Measurements from ENCODE around the gene PEX11B.
A peak's percentile ranks its signal among the peaks of the same experiment; 100 is the strongest.
"Not testable (repeated sequence)": the region's sequence is repeated elsewhere in the genome, so short reads cannot be mapped to it uniquely, and the experiment has no call there.

Gene PEX11B

DNA sequence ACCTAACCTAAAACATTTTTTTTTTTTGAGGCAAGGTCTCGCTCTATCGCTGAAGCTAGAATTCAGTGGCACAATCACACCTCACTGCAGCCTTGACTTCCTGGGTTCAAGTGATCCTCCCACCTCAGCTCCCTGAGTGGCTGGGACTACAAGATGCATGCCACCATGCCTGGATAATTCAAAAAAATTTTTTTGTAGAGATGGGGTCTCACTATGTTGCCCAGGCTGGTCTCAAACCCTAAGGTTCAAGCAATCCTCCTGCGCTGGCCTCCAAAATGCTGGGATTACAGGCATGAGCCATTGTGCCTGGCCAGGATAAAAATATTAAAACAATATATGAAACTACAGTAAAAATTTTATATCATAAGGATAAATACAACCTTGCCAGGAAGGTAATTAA is 34.4 kb upstream of the PEX11B start:
- DNase-seq (ENCODE audit: low read depth in 2 of 2): no peak

DNA sequence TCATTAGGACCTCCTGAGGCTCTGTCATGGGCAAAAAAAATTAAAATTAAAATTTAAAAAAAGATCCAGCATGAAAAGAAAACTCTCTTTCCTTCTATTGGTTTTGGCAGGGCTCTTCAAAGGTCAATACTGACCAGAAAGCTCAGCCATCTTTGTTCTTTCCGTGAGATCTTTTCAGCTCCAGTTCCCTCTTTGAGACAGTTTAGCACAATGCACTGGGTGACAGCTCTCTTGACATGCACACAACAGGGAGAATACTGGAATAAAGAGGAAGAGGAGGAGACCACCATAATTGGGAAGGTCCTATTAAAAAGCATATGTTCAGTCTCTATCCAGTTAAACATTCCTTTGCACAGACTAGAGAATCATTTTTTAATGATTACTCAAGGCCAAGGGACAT is 33.0 kb upstream of the PEX11B start:
- DNase-seq (ENCODE audit: low read depth in 2 of 2): no peak

DNA sequence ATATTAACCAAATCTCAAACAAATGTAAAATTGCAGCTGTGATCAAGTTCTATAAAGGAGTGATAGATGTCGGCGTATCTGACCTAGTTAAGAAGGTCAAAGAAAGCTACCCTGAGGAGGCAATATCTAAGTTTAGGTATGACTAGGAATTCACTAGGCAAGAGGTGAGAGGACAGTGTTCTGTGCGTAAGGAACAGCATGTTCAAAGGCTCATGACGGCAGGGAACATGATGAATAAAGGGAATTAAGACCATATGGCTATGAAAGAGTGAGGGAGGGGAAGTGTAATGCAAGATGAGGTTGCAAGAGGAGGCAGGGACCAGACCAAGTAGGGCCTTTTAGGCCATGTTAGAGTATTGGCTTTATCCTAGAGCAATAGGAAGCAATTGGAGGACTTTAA is 30.7 kb upstream of the PEX11B start:
- DNase-seq (ENCODE audit: low read depth in 2 of 2): no peak

DNA sequence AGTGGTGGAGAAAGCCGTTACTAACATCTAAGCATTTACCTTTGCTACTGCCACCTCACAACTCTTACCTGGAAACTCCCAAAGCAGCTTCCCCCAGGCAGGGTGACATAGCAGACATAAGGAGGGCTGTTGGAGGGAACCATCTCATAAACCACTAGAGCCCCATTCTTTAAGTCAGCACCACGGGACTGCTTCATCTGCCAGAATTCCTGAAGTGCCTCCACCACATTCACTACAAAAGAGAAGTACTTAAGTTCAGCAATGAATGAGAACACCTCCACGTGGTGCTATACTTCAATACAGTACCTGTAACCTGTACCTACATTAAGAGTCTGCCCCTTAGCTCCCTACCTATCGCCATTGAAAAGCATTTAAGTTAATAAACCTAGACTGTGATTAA is 29.0 kb upstream of the PEX11B start:
- DNase-seq (ENCODE audit: low read depth in 2 of 2): no peak

DNA sequence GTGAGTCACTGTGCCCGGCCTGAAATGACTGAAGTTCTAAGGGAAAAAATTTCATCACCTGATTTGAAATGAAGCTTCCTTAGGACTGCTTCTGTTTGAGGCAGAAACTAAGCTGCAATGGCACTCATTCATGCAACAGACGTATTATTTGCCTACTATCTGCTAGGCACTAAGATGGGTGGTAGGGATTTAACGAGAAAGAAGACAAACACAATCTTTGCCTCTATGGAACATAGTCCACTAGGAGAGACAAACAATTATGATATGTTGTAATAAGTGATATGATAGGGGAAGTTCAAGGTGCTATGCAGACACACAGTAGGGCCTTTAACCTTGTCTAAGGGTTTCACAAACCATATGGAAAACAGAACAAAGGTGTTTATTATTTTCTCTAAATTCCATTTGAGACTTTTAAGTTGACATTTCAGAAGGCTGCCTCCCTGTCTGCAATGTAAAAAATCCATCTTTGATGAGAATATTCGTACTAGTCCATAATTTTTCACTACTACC is 28.0 kb upstream of the PEX11B start:
- no peak for DNase-seq (ENCODE audit: low read depth in 2 of 2)

DNA sequence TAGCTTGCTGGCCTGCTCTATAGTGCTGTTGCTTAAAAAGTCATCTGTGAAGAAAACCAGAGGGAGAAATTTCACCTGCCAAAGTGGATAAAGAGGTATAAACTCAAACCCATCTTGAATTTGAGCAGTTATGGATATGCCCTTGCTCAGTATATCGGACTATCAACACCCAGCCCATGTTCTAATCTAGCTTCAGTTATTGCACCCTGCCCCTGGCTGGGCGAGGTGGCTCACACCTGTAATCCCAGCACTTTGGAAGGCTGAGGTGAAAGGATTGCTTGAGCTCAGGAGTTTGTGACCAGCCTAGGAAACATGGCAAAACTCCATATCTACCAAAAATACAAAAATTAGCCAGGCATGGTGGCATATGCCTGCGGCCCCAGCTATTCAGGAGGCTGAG is 26.0 kb upstream of the PEX11B start:
- no peak for DNase-seq (ENCODE audit: low read depth in 2 of 2)

DNA sequence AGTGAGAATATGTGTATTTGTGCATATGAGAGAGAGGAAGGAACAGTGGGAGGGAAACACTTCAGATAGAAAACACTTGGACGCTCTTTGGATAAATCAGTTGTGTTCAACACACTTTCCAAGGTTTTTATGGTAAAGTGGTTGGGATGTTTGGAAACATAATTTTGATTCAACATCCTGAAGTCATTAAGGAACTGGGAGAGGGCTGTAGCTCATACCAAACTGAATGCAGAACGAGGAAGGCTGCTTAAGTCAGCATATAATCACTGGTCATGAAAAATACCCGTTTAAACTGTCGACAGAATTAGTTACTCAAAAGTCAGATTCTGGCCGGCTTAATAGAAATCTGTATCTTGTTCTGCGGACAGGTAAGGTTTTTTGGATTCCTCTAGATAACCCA is 24.4 kb upstream of the PEX11B start:
- no peak for DNase-seq (ENCODE audit: low read depth in 2 of 2)

DNA sequence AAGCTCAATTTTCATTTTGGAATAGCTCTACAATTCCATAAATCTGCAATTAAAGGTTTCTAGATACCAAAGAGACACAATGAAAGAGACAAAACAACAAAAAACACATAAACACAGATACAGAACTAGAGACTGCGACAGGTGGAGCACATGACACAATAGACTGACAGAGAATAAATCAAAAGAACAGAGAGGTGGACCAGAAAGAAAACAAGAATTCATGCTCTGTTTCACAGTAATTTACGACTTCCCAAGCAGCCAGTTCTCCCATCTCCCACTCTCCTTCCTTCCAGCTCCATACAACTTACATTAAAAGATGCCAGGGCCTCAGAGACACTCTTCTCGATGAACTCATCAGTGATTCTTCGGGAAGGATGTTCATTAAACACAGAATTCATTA is 23.9 kb upstream of the PEX11B start:
- DNase-seq (ENCODE audit: low read depth in 2 of 2): no peak

DNA sequence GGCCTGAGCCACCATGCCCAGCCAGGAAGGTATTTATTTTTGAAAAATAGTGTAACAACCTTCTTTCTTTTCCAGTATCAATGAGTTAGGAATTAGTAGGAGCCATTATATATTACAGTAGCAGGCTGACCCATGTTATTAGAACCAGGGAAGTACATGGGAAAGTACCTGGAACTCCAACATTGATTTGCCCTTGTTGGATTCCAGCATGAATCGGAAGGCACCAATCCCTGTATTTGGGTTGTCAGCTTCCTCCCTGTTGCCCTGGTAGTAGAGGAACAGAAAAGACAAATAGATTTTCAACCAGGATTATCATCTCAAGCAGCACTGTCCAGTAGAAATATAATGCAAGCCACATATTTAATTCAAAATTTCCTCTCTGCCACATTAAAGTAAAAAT is 18.9 kb upstream of the PEX11B start:
- DNase-seq (ENCODE audit: low read depth in 2 of 2): no peak

DNA sequence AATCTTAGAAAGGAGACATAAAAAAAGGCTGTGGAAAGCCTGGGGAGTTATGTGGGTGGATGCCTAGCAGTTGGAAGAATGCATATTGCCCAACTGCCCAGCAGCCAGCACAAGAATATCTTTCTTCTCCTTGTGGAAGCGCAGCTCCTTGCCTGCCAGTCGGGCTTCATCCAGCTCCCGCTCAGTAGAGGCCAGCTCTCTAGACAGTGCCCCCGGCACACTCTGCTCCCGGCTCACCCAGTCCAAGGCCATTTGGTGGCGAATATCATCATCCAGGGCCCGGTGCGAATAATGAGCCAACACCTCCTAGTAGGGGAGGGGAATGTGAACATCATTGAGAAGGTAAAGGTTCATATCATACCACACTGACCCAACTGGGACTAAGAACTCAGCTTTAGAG is 17.7 kb upstream of the PEX11B start:
- no peak for DNase-seq (ENCODE audit: low read depth in 2 of 2)

DNA sequence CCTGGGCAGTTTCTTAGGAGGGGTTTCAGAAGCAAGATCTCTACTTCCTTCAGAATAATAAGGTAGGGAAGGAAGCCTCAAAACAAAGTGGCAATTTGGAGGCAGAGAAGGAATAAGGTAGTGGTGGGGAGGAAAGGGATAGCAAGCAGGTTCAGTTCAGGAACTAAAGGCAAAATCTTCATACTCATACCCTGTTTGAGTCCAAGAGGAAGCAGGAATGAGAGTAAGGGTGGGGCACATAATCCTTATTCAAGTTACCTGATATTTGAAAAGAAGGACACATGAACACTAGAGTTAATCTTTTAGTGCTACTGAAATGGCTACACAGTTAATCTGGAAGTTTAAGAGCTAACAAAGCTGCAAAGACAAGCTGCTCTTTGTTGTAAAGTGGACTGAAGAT is 17.2 kb upstream of the PEX11B start:
- no peak for DNase-seq (ENCODE audit: low read depth in 2 of 2)

DNA sequence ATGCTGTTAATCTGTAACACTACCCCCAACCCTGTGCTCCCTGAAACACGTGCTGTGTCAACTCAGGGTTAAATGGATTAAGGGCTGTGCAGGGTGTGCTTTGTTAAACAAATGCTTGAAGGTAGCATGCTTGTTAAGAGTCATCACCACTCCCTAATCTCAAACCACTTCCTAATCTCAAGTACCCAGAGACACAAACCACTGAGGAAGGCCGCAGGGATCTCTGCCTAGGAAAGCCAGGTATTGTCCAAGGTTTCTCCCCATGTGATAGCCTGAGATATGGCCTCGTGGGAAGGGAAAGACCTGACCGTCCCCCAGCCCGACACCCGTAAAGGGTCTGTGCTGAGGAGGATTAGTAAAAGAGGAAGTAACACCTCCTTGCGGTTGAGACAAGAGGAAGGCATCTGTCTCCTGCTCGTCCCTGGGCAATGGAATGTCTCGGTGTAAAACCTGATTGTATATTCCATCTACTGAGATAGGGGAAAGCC is 14.0 kb upstream of the PEX11B start:
- DNase-seq (ENCODE audit: low read depth in 2 of 2): not testable (repeated sequence)

DNA sequence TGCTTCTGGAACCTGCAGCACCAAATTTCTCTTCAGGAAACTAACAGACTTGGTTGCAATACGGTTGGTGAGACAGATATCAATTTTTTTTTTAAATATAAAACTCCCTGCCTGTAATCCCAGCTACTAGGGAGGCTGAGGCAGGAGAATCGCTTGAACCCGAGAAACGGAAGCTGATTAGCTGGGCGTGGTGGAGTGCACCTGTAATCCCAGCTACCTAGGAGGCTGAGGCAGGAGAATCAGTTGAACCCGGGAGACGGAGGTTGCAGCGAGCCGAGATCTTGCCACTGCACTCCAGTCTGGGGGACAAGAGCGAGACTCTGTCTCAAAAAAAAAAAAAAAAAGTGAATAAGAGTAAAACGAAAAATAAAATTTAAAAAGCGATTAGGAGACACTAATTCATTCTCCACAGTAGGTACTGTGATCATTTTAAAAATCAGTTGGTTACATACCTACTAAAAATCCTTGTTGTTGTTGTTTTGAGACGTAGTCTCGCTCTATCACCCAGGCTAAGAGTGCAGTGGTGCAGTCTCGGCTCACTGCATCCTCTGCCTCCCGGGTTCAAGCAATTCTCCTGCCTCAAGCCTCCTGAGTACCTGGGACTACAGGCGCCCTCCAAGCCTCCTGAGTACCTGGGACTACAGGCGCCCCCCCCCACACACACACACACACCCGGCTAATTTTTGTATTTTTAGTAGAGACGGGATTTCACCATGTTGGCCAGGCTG is 9.6 kb upstream of the PEX11B start:
- DNase-seq (ENCODE audit: low read depth in 2 of 2): no peak

DNA sequence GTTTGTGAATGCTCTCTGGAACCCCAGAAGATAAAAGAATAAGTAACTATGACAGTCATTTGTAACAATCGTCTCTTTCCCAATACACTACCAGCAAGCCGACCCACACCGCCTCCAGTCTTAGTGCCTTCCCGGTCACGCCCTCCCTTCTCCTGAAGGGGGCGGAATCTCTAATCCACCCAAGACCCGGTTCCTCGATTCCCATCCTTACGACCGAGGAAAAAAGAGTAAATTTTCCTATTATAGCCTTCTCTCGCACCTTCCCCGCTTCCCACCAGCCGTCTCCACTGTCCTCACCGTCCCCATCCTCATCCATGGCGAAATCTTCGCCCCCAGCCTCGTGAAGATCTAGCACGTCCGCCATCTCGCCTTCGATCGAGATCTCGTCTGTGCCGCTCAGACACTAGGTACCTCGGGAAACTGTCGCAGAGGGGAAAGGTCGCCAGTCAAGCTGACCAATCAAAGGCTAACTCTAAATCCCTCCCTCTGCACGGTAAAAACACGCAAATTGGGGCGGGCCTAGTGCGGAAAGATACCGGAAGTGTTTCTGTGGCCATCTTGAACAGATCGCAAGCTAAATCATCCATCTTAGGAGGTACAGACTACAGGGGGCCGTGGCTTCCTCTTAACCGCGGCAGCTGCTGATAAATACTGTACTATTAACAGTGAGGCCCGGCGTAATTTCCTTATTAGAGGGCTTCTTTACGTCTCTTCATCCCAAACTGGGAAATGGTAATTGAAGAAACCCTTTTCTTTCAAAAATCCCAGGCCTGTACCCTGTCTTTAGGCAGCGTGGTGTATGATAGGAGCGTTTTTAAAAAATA is 8.8 kb upstream of the PEX11B start, which contains the start of gene RBM8A:
Gene RBM8A, minus strand, starts transcription at position 422 of the 824 bp plus-strand sequence. Its CDS starts 58 bp downstream, at position 364.
- DNase-seq (ENCODE audit: low read depth in 2 of 2): peak; percentile 95

DNA sequence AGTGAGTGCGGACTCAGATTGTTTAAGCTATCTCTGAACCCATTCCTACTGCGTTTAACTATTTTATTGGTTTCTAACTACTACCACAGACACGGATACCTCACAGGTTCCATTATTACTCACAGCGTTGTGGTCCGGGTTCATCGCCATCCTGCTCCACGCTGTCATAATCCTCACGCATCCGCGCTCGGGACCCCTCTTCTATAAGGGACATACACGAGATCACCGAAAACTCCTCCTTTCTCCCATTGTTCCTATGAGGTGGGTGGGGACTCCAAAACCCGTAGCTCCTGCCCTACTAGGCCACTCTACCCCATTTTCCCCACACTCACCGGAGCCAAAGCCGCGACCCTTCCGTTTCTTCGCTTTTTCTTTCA is 8.2 kb upstream of the PEX11B start:
- no peak for DNase-seq (ENCODE audit: low read depth in 2 of 2)

DNA sequence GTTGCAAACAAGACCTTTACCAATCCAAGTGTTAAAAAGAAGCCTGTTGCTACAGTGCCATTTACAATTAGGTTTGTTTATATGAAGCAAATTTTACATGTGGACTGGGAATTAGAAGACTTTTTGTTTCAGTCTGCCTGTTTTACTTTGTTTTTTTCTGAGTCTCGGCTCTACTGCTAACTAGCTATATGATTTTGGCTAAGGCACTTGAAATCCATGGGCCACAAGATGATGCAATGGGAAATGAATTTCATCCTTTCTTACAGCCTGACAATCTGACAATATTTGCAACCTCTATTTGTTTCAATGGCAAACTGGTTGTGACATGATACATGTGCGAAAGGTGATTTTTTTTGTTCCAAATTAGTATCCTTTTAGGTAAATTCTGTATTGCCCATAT is 3.7 kb upstream of the PEX11B start:
- DNase-seq (ENCODE audit: low read depth in 2 of 2): no peak

DNA sequence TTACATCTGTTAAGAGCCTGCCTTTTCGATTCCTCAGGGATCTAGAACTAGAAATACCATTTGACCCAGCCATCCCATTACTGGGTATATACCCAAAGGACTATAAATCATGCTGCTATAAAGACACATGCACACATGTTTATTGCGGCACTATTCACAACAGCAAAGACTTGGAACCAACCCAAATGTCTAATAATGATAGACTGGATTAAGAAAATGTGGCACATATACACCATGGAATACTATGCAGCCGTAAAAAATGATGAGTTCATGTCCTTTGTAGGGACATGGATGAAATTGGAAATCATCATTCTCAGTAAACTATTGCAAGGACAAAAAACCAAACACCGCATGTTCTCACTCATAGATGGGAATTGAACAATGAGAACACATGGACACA is 1.8 kb upstream of the PEX11B start:
- DNase-seq (ENCODE audit: low read depth in 2 of 2): not testable (repeated sequence)

DNA sequence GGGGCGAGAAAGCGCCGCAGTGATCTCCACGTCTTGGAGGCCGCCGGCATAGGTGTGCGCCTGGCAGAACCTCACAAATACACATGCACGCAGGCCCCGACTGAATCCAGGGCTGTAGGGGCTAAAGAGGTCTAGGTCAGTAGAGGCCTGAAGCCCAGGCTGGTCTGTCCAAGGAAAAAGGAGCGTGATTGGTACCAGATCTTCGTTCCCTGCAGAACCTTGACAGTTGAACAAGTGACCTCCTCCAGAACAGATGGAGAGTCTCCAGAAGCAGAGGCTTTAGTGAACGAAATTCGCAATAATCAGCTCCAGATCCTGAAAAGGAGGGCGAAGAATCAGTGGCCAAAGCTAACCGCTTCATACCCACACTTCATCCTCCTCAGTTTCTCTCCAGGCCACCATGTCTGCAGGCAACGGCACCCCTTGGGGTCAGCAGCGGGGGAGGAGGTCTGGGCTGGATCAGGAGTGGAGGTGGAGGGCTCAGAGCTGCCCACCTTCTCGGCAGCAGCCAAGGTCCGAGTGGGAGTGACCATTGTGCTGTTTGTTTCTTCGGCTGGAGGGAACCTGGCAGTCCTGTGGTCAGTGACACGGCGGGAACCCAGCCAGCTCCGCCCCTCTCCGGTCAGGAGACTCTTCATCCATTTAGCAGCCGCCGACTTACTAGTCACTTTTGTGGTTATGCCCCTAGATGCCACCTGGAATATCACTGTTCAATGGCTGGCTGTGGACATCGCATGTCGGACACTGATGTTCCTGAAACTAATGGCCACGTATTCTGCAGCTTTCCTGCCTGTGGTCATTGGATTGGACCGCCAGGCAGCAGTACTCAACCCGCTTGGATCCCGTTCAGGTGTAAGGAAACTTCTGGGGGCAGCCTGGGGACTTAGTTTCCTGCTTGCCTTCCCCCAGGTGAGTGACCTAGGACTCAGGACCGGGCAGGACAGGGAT is 749 bp upstream of the PEX11B start:
- DNase-seq (ENCODE audit: low read depth in 2 of 2): no peak

DNA sequence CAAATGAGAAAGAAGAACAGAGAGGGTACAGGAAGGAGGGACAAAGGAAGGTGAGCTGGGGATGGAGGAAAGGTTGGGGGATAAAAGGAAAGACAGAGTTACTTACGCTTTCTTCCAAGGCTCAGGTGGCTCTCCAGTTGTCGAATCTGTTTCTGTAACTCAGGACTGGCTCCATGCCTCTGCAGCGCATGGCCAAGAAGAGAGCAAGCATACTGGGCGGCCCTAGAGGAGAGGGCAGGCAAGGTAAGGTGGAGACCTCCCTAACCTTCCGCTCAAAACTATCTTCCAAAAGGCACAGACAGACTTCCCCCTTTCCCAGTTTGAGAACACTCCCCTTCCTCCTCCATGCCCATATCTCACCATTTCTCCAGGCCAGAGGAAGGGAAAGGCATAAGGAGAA is 922 bp downstream of the PEX11B start:
- no peak for DNase-seq (ENCODE audit: low read depth in 2 of 2)

DNA sequence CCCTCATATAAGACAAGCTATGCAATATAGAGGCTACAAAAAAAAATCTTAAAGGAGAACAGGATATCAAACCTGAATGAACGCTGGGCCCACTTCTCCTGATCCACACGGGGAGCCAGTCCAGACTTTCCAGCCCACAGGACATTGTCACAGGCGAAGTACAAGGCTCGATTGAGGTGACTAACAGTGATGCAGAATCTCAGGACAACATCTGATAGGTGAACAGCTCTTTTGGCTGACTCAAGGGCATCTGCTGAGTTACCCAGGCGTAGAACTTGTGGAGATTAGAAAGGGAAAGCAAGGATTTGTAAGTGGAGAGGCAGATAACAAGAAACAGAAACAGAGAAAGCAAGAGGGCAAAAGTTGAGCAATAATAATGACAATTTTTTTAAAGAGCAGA is 1.8 kb downstream of the PEX11B start:
- DNase-seq (ENCODE audit: low read depth in 2 of 2): no peak

DNA sequence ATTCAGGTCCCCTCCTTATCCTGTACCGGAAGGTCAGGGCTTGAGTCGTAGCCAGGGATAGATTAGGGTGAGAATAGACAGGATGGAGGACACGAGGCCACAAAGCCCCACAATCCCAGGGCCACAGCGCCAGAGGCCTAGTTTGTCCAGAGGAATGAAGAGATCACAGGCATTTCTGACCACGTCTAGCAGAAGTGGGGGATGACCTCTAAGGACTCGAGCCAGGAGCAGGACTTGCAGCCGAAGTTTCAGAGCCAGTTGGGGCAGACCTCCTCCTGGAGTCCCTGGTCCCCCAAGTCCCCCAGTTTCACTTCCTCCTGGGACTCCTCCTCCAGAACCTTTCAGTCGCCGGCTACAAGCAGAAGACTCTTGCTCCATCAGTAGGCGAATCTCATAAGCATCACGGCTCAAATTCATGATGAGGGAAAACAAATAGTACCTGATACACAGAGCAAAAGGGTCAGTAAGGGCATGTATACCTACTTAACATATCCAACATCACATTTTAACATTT is 6.3 kb downstream of the PEX11B start:
- DNase-seq (ENCODE audit: low read depth in 2 of 2): no peak

DNA sequence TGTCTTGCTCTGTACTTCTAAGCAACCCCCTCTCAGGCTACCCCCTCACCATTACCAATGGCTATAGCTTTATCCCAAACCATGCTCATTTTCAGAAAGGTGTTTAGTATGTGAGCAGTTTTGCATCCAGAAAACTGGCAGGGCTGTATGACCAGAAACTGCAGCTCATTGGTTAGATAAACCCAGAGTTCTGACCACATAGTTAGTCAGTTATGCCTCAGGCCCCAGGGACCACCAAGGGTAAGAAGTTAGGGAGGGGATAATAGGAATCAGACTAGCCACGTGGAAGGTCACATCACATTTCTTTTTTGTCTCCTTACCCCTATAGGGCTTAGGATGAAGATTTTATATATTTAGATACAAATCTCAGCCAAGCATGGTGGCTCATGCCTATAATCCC is 9.9 kb downstream of the PEX11B start:
- DNase-seq (ENCODE audit: low read depth in 2 of 2): peak; percentile 27 to 38

All from fibroblast of skin of left biceps (primary cell).